SK-N-SH (cell line): ENCODE results near the gene GAL. TPM values are rescaled to one million over a fixed set of nuclear protein-coding genes. Genes with fewer than 3 reads are reported as not detected.

Source experiments
- CTCF ChIA-PET: fragments of 300-600, 350-600 bp; formaldehyde crosslinking; extraction: SDS; loops from one replicate; lab custom pipeline; 2021; lab: Yijun Ruan, JAX
- POLR2A ChIA-PET: fragments of 350-600 bp; sonication (Branson Sonifier 250); formaldehyde crosslinking; extraction: SDS; loops from one replicate; lab custom pipeline; 2020; ENCODE audit warnings: antibody characterized with exemption, inconsistent platforms; lab: Yijun Ruan, JAX
- DNase-seq: peaks from one replicate; pipeline ENCODE4 v3.0.0; 2012
- H2AFZ ChIP-seq: fragments of 200-600 bp; sonication (generic); 2 replicates; pipeline ENCODE4 v1.8.1; 2016; ENCODE audit warnings: antibody characterized with exemption, mild to moderate bottlenecking, low read depth
- H3F3A ChIP-seq: fragments of 200-600 bp; sonication (generic); replicated peaks from 2 replicates; pipeline ENCODE3; 2016; ENCODE audit warnings: antibody characterized with exemption, mild to moderate bottlenecking; ENCODE audit not compliant: insufficient read depth
- H3K27ac ChIP-seq, 2 experiments: fragments of 200-500 bp in 1 of 2; fragments of 200-600 bp in 1 of 2; sonication (Bioruptor generic) in 1 of 2; sonication (generic), shearing (Covaris generic) in 1 of 2; 2 replicates each; pipeline versions ENCODE4 v1.5.1 to v1.6.1; 2014 to 2016; ENCODE audit warnings: low read depth in 2 of 2, inconsistent platforms in 1 of 2, low read length in 1 of 2, mild to moderate bottlenecking in 1 of 2, mixed read lengths in 1 of 2
- H3K27me3 ChIP-seq: fragments of 200-600 bp; sonication (generic), shearing (Covaris generic); 2 replicates; pipeline ENCODE4 v1.6.1; 2016; ENCODE audit warnings: mixed run types; ENCODE audit not compliant: insufficient read depth
- H3K36me3 ChIP-seq, 2 experiments: fragments of 200-500 bp in 1 of 2; fragments of 200-600 bp in 1 of 2; sonication (Bioruptor generic) in 1 of 2; sonication (generic) in 1 of 2; replicated peaks in 1 of 2; 2 replicates each; pipeline versions ENCODE3 to v1.5.1; 2014 to 2016; ENCODE audit warnings: low read length in 1 of 2, mild to moderate bottlenecking in 1 of 2; ENCODE audit not compliant: insufficient read depth in 2 of 2, control insufficient read depth in 1 of 2
- H3K4me1 ChIP-seq, 2 experiments: fragments of 200-500 bp in 1 of 2; fragments of 200-600 bp in 1 of 2; sonication (Bioruptor generic) in 1 of 2; sonication (generic), shearing (Covaris generic) in 1 of 2; 2 replicates each; pipeline versions ENCODE4 v1.5.1 to v1.6.1; 2014 to 2016; ENCODE audit warnings: low read depth in 1 of 2, low read length in 1 of 2, mixed run types in 1 of 2; ENCODE audit not compliant: insufficient read depth in 2 of 2, control insufficient read depth in 1 of 2
- H3K4me2 ChIP-seq: fragments of 200-600 bp; sonication (generic), shearing (Covaris generic); 2 replicates; pipeline ENCODE4 v1.6.1; 2017; ENCODE audit warnings: mixed run types
- H3K4me3 ChIP-seq, 2 experiments: fragments of 200-500 bp in 1 of 2; fragments of 200-600 bp in 1 of 2; sonication (Bioruptor generic) in 1 of 2; sonication (generic), shearing (Covaris generic) in 1 of 2; 2 replicates each; pipeline versions ENCODE4 v1.5.1 to v1.8.1; 2014 to 2016; ENCODE audit warnings: low read depth in 2 of 2, inconsistent platforms in 1 of 2, low read length in 1 of 2, mild to moderate bottlenecking in 1 of 2, mixed read lengths in 1 of 2, moderate library complexity in 1 of 2
- H3K79me2 ChIP-seq: fragments of 200-600 bp; sonication (generic); 2 replicates; pipeline ENCODE4 v1.8.1; 2017; ENCODE audit warnings: mild to moderate bottlenecking; ENCODE audit not compliant: insufficient read depth
- H3K9ac ChIP-seq: fragments of 200-600 bp; sonication (generic); 2 replicates; pipeline ENCODE4 v1.6.1; 2017; ENCODE audit warnings: mixed run types
- H3K9me2 ChIP-seq: fragments of 200-600 bp; sonication (generic); 2 replicates; pipeline ENCODE4 v1.6.1; 2017; ENCODE audit warnings: mixed run types
- H3K9me3 ChIP-seq: fragments of 200-600 bp; sonication (generic); 2 replicates; pipeline ENCODE4 v1.6.1; 2017; ENCODE audit warnings: mixed run types, mild to moderate bottlenecking, moderate library complexity
- H4K20me1 ChIP-seq: fragments of 200-600 bp; sonication (generic); 2 replicates; pipeline ENCODE4 v1.6.1; 2017; ENCODE audit warnings: mild to moderate bottlenecking, mixed run types; ENCODE audit not compliant: insufficient read depth
- CTCF ChIP-seq: fragments of 200-600 bp; sonication (generic); IDR thresholded peaks from 2 replicates; pipeline ENCODE4 v1.6.1; 2017; ENCODE audit warnings: antibody characterized with exemption, mild to moderate bottlenecking, moderate library complexity
- ELF1 ChIP-seq: IDR thresholded peaks from 2 replicates; pipeline ENCODE4 v1.4.0; 2012
- EZH2phosphoT487 ChIP-seq: fragments of 200-600 bp; sonication (generic); IDR thresholded peaks from 2 replicates; pipeline ENCODE4 v1.6.1; 2017; ENCODE audit warnings: low read depth, mixed run types, mild to moderate bottlenecking, antibody characterized with exemption, moderate library complexity, borderline replicate concordance
- FOSL2 ChIP-seq: IDR thresholded peaks from 2 replicates; pipeline ENCODE4 v1.4.0; 2012; ENCODE audit warnings: low read depth, mild to moderate bottlenecking, moderate library complexity, borderline replicate concordance
- NRF1 ChIP-seq: IDR thresholded peaks from 2 replicates; pipeline ENCODE4 v1.6.1; 2012; ENCODE audit warnings: low read depth, mild to moderate bottlenecking, low read length
- RCOR1 ChIP-seq: fragments of 150-350 bp; IDR thresholded peaks from 2 replicates; pipeline ENCODE4 v1.6.1; 2017; ENCODE audit warnings: antibody characterized with exemption, low read length
- RFX5 ChIP-seq: IDR thresholded peaks from 2 replicates; pipeline ENCODE4 v1.6.1; 2012; ENCODE audit warnings: mild to moderate bottlenecking, improper control_type of control experiment, low read length
- SMC3 ChIP-seq: IDR thresholded peaks from 2 replicates; pipeline ENCODE4 v1.6.1; 2012; ENCODE audit warnings: low read depth, low read length, improper control_type of control experiment
- TEAD4 ChIP-seq: IDR thresholded peaks from 2 replicates; pipeline ENCODE4 v1.4.0; 2012; ENCODE audit warnings: mild to moderate bottlenecking, borderline replicate concordance; ENCODE audit not compliant: insufficient read depth
- WGBS: methylation state at CpG from one replicate; pipeline ENCODE4 v1.1.6; 2017; ENCODE audit warnings: low lambda C conversion rate; 5-methylcytosine and 5-hydroxymethylcytosine counted together
- polyA plus RNA-seq, 3 experiments: library from polyadenylated mRNA; depleted of rRNA; stranded (reverse); fragments of >200 nt; gene quantifications; 2 replicates each; pipeline ENCODE4 v1.2.3, GENCODE V29; 2012
- TF ChIP-seq, protein P1 (sequence below): fragments of 150-350 bp; IDR thresholded peaks from 2 replicates; pipeline ENCODE4 v1.6.1; 2017; ENCODE audit warnings: antibody characterized with exemption, low read length, low read depth, borderline replicate concordance

GAL gene
- polyA plus RNA-seq, 1 of the 3 experiments (the other 2 are of a cell fraction) = 1.8 TPM

GRCh38 chr11:68646832-68647231 is 37.5 kb upstream of the GAL start:
- H4K20me1 ChIP-seq = no peaks in the 10 kb centered on the region
- no peak overlapping the region for H3K9ac ChIP-seq
- no peak overlapping the region for H3K27ac ChIP-seq
- no peaks in the 10 kb centered on the region for H3F3A ChIP-seq
- no peak overlapping the region for H3K4me2 ChIP-seq
- CTCF ChIA-PET = interaction anchor here (0.7 to 1.1 kb wide), 2 partner anchors 13 to 196 kb away, joined by 3 read pairs; no protein-coding TSS in a partner anchor
- no peak overlapping the region for H2AFZ ChIP-seq
- H3K4me3 ChIP-seq = no peak overlapping the region; a peak in 1 of 4 replicates
- no peaks in the 10 kb centered on the region; a peak in 2 of 4 replicates for H3K4me1 ChIP-seq
- H3K79me2 ChIP-seq = no peaks in the 10 kb centered on the region
- no peaks in the 10 kb centered on the region for H3K9me2 ChIP-seq
- peaks cover 7% of the 10 kb centered on the region for H3K9me3 ChIP-seq
- H3K36me3 ChIP-seq = no peaks in the 10 kb centered on the region
- no peaks in the 10 kb centered on the region for H3K27me3 ChIP-seq
- DNase-seq = no peak
- 73% methylated on average over 1 of the region's 1 CpG for WGBS
- TF ChIP-seq NRF1 (no peak), SMC3 (no peak), EZH2phosphoT487 (no peak), FOSL2 (no peak)
- TF ChIP-seq, protein P1, sequence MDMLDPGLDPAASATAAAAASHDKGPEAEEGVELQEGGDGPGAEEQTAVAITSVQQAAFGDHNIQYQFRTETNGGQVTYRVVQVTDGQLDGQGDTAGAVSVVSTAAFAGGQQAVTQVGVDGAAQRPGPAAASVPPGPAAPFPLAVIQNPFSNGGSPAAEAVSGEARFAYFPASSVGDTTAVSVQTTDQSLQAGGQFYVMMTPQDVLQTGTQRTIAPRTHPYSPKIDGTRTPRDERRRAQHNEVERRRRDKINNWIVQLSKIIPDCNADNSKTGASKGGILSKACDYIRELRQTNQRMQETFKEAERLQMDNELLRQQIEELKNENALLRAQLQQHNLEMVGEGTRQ = no peak
- TF ChIP-seq, all 33 proteins: peak for 0
- POLR2A ChIA-PET = no interaction called here

- 79% methylated on average over 30 of the region's 38 CpGs for WGBS
Observed at GRCh38 chr11:68649851-68650555, 34.3 kb upstream of the GAL start.

More at GRCh38 chr11:68649851-68650555, 34.3 kb upstream of the GAL start:
- Histone ChIP-seq H3F3A (no peaks in the 10 kb centered on the region), H2AFZ (no peak overlapping the region), H3K9me3 (peaks cover 7% of the 10 kb centered on the region), H3K79me2 (no peaks in the 10 kb centered on the region), H3K4me2 (no peak overlapping the region), H3K27ac (no peak overlapping the region), H3K4me3 (no peak overlapping the region), H3K4me1 (peaks cover 0 to 7% of the 10 kb centered on the region in 2 experiments; a peak in 2 of 4 replicates), H3K36me3 (no peaks in the 10 kb centered on the region), H3K9ac (no peak overlapping the region), H4K20me1 (no peaks in the 10 kb centered on the region), H3K9me2 (no peaks in the 10 kb centered on the region), H3K27me3 (no peaks in the 10 kb centered on the region)
- POLR2A ChIA-PET = no interaction called here
- CTCF ChIA-PET = interaction anchor here (0.6 to 0.9 kb wide), 2 partner anchors 34 to 113 kb away, joined by 3 to 4 read pairs; partner anchors contain the start of gene GAL
- TF ChIP-seq FOSL2 = no peak
- no peak for TF ChIP-seq CTCF
- no peak for TF ChIP-seq RCOR1
- TF ChIP-seq ELF1 = no peak
- TF ChIP-seq TEAD4 = no peak
- TF ChIP-seq, protein P1 = no peak
- TF ChIP-seq RFX5 = no peak
- no peak for DNase-seq
